Smooth muscle cell (in vitro differentiated cells): ENCODE results near the gene PPP2R5C. TPM values are rescaled to one million over a fixed set of nuclear protein-coding genes. Genes with fewer than 3 reads are reported as not detected.

Experiments
- DNase-seq: peaks from one replicate; lab custom pipeline; 2025; ENCODE audit not compliant: unreplicated experiment; lab: John Stamatoyannopoulos, UW
- H2AFZ ChIP-seq: fragments of 200-600 bp; sonication (generic); 2 replicates; pipeline ENCODE4 v1.6.0; 2016; ENCODE audit warnings: antibody characterized with exemption, low read depth, mild to moderate bottlenecking
- H3F3A ChIP-seq: fragments of 200-600 bp; sonication (generic); 2 replicates; pipeline ENCODE4 v1.6.0; 2017; ENCODE audit warnings: antibody characterized with exemption, low read depth
- H3K27ac ChIP-seq: fragments of 200-600 bp; sonication (generic); 2 replicates; pipeline ENCODE4 v1.5.1; 2016; ENCODE audit warnings: low read depth, mild to moderate bottlenecking
- H3K27me3 ChIP-seq: fragments of 200-600 bp; sonication (generic); 2 replicates; pipeline ENCODE4 v1.6.1; 2016; ENCODE audit warnings: low read depth, mild to moderate bottlenecking
- H3K36me3 ChIP-seq: fragments of 200-600 bp; sonication (generic); 2 replicates; pipeline ENCODE4 v1.5.1; 2016; ENCODE audit warnings: low read depth
- H3K4me1 ChIP-seq: fragments of 200-600 bp; sonication (generic); 2 replicates; pipeline ENCODE4 v1.5.1; 2016; ENCODE audit warnings: low read depth
- H3K4me2 ChIP-seq: fragments of 200-600 bp; sonication (generic); 2 replicates; pipeline ENCODE4 v1.6.0; 2016; ENCODE audit warnings: mild to moderate bottlenecking
- H3K4me3 ChIP-seq: fragments of 200-600 bp; sonication (generic); 2 replicates; pipeline ENCODE4 v1.5.1; 2016; ENCODE audit warnings: mild to moderate bottlenecking
- H3K79me2 ChIP-seq: fragments of 200-600 bp; sonication (generic); 2 replicates; pipeline ENCODE4 v1.6.0; 2016; ENCODE audit warnings: low read depth, mild to moderate bottlenecking
- H3K9ac ChIP-seq: fragments of 200-600 bp; sonication (generic); 2 replicates; pipeline ENCODE4 v1.6.0; 2016; ENCODE audit warnings: low read depth
- H3K9me3 ChIP-seq: fragments of 200-600 bp; sonication (generic); replicated peaks from 2 replicates; pipeline ENCODE4 v1.5.1; 2016; ENCODE audit warnings: low read depth
- H4K20me1 ChIP-seq: fragments of 200-600 bp; sonication (generic); 2 replicates; pipeline ENCODE4 v1.6.0; 2016; ENCODE audit warnings: low read depth
- WGBS: methylation state at CpG from one replicate; pipeline ENCODE4 v1.1.7; 2016; ENCODE audit warnings: low lambda C conversion rate; 5-methylcytosine and 5-hydroxymethylcytosine counted together
- polyA plus RNA-seq: library from polyadenylated mRNA; unstranded; fragments of >200 nt; fragmentation: Nextera tagmentation; extraction: Ambion mirVana; gene quantifications from 2 replicates; pipeline ENCODE4 v1.2.1, GENCODE V29; 2016
- total RNA-seq: library from RNA; depleted of rRNA; stranded (reverse); fragments of >200 nt; gene quantifications from 2 replicates; pipeline ENCODE4 v1.2.3, GENCODE V29; 2014
- TF ChIP-seq, protein P1 (sequence below): fragments of 200-600 bp; sonication (generic); IDR thresholded peaks from 2 replicates; pipeline ENCODE4 v1.5.1; 2017; ENCODE audit warnings: borderline replicate concordance, mild to moderate bottlenecking, antibody characterized with exemption; ENCODE audit not compliant: insufficient read depth, poor library complexity, severe bottlenecking

Gene PPP2R5C
- total and polyA plus RNA-seq, 2 experiments from 2014 or later: 63.6 to 92.7 TPM

GRCh38 chr14:101823511-101824120, 62.1 kb downstream of the PPP2R5C start:
- no peaks in the 10 kb centered on the region for H3K9me3 ChIP-seq
- H3K4me3 ChIP-seq: no peak overlapping the region
- TF ChIP-seq, protein P1, sequence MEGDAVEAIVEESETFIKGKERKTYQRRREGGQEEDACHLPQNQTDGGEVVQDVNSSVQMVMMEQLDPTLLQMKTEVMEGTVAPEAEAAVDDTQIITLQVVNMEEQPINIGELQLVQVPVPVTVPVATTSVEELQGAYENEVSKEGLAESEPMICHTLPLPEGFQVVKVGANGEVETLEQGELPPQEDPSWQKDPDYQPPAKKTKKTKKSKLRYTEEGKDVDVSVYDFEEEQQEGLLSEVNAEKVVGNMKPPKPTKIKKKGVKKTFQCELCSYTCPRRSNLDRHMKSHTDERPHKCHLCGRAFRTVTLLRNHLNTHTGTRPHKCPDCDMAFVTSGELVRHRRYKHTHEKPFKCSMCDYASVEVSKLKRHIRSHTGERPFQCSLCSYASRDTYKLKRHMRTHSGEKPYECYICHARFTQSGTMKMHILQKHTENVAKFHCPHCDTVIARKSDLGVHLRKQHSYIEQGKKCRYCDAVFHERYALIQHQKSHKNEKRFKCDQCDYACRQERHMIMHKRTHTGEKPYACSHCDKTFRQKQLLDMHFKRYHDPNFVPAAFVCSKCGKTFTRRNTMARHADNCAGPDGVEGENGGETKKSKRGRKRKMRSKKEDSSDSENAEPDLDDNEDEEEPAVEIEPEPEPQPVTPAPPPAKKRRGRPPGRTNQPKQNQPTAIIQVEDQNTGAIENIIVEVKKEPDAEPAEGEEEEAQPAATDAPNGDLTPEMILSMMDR: no peak
- H3K4me1 ChIP-seq: no peaks in the 10 kb centered on the region
- no peak overlapping the region for H2AFZ ChIP-seq
- H3K27me3 ChIP-seq: no peaks in the 10 kb centered on the region
- no peak overlapping the region for H3K9ac ChIP-seq
- H3K4me2 ChIP-seq: no peak overlapping the region
- H4K20me1 ChIP-seq: peaks cover 100% of the 10 kb centered on the region
- WGBS: 83% methylated on average over 12 of the region's 12 CpGs
- H3K79me2 ChIP-seq: peaks cover 92% of the 10 kb centered on the region
- no peak for DNase-seq
- no peaks in the 10 kb centered on the region for H3K36me3 ChIP-seq
- no peak overlapping the region for H3K27ac ChIP-seq
- H3F3A ChIP-seq: no peaks in the 10 kb centered on the region

- TF ChIP-seq, protein P1: no peak
- peaks cover 100% of the 10 kb centered on the region for H4K20me1 ChIP-seq
- 92% methylated on average over 3 of the region's 3 CpGs for WGBS
Measured at GRCh38 chr14:101824339-101824727, 62.8 kb downstream of the PPP2R5C start.

DNA sequence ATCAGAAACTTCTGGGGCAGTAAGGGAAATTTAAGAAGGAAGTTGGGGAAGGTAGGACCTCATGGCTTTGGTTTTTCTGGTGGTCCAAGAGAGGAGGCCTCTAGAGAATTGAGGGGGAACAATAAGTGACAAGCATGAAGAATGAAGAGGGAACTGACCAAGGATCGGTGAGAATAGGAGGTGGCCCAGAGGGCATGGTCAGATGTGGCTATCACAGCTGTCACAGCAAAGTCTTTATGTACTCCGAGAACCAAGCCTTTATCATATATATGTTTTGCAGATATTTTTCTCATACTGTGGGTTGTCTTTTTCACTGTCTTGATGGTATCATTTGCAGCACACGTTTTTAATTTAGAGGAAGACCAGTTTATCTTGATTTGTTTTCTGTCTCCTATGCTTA, 64.3 kb downstream of the PPP2R5C start:
- no peaks in the 10 kb centered on the region for H3K9me3 ChIP-seq
- H3K4me1 ChIP-seq: no peaks in the 10 kb centered on the region
- no peak overlapping the region for H2AFZ ChIP-seq
- no peaks in the 10 kb centered on the region for H3F3A ChIP-seq
- 97% methylated on average over 3 of the region's 3 CpGs for WGBS
- H3K4me3 ChIP-seq: no peak overlapping the region
- peaks cover 100% of the 10 kb centered on the region for H4K20me1 ChIP-seq
- H3K36me3 ChIP-seq: no peaks in the 10 kb centered on the region
- H3K79me2 ChIP-seq: peaks cover 90% of the 10 kb centered on the region
- H3K9ac ChIP-seq: no peak overlapping the region
- TF ChIP-seq, protein P1: no peak
- no peak overlapping the region for H3K27ac ChIP-seq
- no peak for DNase-seq
- H3K4me2 ChIP-seq: no peak overlapping the region
- no peaks in the 10 kb centered on the region for H3K27me3 ChIP-seq

More at GRCh38 chr14:101824339-101824727, 62.8 kb downstream of the PPP2R5C start:
- peaks cover 91% of the 10 kb centered on the region for H3K79me2 ChIP-seq
- H3K9me3 ChIP-seq: no peaks in the 10 kb centered on the region
- no peak overlapping the region for H3K4me2 ChIP-seq
- no peaks in the 10 kb centered on the region for H3K4me1 ChIP-seq
- no peaks in the 10 kb centered on the region for H3K27me3 ChIP-seq
- H3K4me3 ChIP-seq: no peak overlapping the region
- no peak overlapping the region for H2AFZ ChIP-seq
- no peaks in the 10 kb centered on the region for H3F3A ChIP-seq
- DNase-seq: no peak
- H3K36me3 ChIP-seq: no peaks in the 10 kb centered on the region
- H3K27ac ChIP-seq: no peak overlapping the region
- H3K9ac ChIP-seq: no peak overlapping the region

DNA sequence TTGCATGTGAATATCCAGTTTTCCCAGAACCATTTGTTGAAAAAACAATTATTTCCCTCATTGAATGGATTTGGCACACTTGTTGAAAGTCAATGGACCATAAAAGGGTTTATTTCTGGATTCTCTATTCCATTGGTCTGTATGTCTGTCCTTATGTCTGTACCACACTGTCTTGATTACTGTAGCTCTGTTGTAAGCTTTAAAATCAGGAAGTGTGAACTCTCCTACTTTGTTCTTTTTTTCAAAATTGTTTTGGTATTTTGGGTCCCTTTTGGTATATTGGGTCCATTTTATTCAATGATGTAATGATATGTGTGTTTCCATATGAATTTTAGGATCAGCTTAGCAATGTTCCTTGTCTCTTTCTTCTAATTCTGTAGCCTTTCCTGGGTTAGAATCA, 64.8 kb downstream of the PPP2R5C start:
- H4K20me1 ChIP-seq: peaks cover 100% of the 10 kb centered on the region
- peaks cover 90% of the 10 kb centered on the region for H3K79me2 ChIP-seq
- no peaks in the 10 kb centered on the region for H3K27me3 ChIP-seq
- H3K9ac ChIP-seq: no peak overlapping the region
- H3K36me3 ChIP-seq: no peaks in the 10 kb centered on the region
- DNase-seq: no peak
- H3K9me3 ChIP-seq: no peaks in the 10 kb centered on the region
- H3K4me3 ChIP-seq: no peak overlapping the region
- H3F3A ChIP-seq: no peaks in the 10 kb centered on the region
- H3K4me1 ChIP-seq: no peaks in the 10 kb centered on the region
- H3K4me2 ChIP-seq: no peak overlapping the region
- TF ChIP-seq, protein P1: no peak
- H3K27ac ChIP-seq: no peak overlapping the region
- H2AFZ ChIP-seq: no peak overlapping the region
